ENCODE results near the gene UBE2H.

The UBE2H gene

GRCh38 chr7:129793506-129794310, 159.1 kb downstream of the UBE2H start:
- H2AK5ac ChIP-seq (ENCODE audit: low read depth, low read length) = peak overlapping the region; percentile 74
- H3K27ac ChIP-seq (replicated peaks; ENCODE audit: low read length) = no peak overlapping the region
- H3K4me1 ChIP-seq (ENCODE audit: control insufficient read depth in 2 of 2, insufficient read depth in 1 of 2, low read depth in 1 of 2, low read length in 2 of 2) = peaks cover 7 to 9% of the 10 kb centered on the region in 2 donors
- no peak for DNase-seq (ENCODE audit: low spot score)
- WGBS, 2 donors (ENCODE audit: extremely low coverage in 2 of 2, insufficient read length in 2 of 2, insufficient replicate concordance in 1 of 2) = no CpG with 5 or more reads among the region's 9 CpGs
- H3K14ac ChIP-seq (ENCODE audit: low read length) = no peak overlapping the region
- H3K18ac ChIP-seq (ENCODE audit: low read length) = peak overlapping the region; percentile 85
- no peak overlapping the region for H3K4me3 ChIP-seq (ENCODE audit: low read length in 2 of 2)
- no peak overlapping the region for H4K91ac ChIP-seq (ENCODE audit: low read depth, low read length, poor library complexity)
- no peak overlapping the region for H3K4me2 ChIP-seq (ENCODE audit: insufficient read depth, low read length, poor library complexity, severe bottlenecking)
- no peak overlapping the region for H4K8ac ChIP-seq (ENCODE audit: low read depth, low read length)
- H3K36me3 ChIP-seq (replicated peaks in 1 of 2; ENCODE audit: control insufficient read depth in 2 of 2, insufficient read depth in 2 of 2, low read length in 2 of 2) = no peaks in the 10 kb centered on the region
- peak overlapping the region; percentile 78 for H2BK5ac ChIP-seq (ENCODE audit: low read length)
- H3K4ac ChIP-seq (ENCODE audit: low read length) = no peak overlapping the region
- peaks cover 0 to 2% of the 10 kb centered on the region in 2 donors for H3K9me3 ChIP-seq (replicated peaks in 1 of 2; ENCODE audit: control insufficient read depth in 2 of 2, insufficient read depth in 1 of 2, low read depth in 1 of 2, low read length in 2 of 2)
- H3K9ac ChIP-seq (ENCODE audit: low read depth, low read length, poor library complexity) = peak overlapping the region; percentile 24
- no peak overlapping the region for H2BK15ac ChIP-seq (ENCODE audit: low read length)
- H3K27me3 ChIP-seq (ENCODE audit: control insufficient read depth in 3 of 3, insufficient read depth in 3 of 3, low read depth in 1 of 3, low read length in 3 of 3) = peaks cover 0 to 38% (median 4%) of the 10 kb centered on the region in 3 experiments
- no peak overlapping the region for H2BK12ac ChIP-seq (ENCODE audit: low read length)
- H3K79me1 ChIP-seq (ENCODE audit: low read depth, low read length) = no peaks in the 10 kb centered on the region
- H2BK120ac ChIP-seq (ENCODE audit: low read depth, low read length) = no peak overlapping the region
- peak overlapping the region; percentile 44 for H3K23ac ChIP-seq (ENCODE audit: low read depth, low read length, poor library complexity)
- H2AFZ ChIP-seq (ENCODE audit: low read length) = peak overlapping the region; percentile 94

- Histone ChIP-seq H2BK15ac (ENCODE audit: low read length) (no peak overlapping the region), H3K27me3 (ENCODE audit: control insufficient read depth in 3 of 3, insufficient read depth in 3 of 3, low read depth in 1 of 3, low read length in 3 of 3) (peaks cover 0 to 47% (median 3%) of the 10 kb centered on the region in 3 experiments), H2BK120ac (ENCODE audit: low read depth, low read length) (no peak overlapping the region), H3K27ac (replicated peaks; ENCODE audit: low read length) (no peak overlapping the region), H2AFZ (ENCODE audit: low read length) (peak overlapping the region; percentile 94), H2BK12ac (ENCODE audit: low read length) (no peak overlapping the region), H3K4me3 (ENCODE audit: low read length in 2 of 2) (no peak overlapping the region), H3K79me1 (ENCODE audit: low read depth, low read length) (no peaks in the 10 kb centered on the region), H4K91ac (ENCODE audit: low read depth, low read length, poor library complexity) (no peak overlapping the region), H3K14ac (ENCODE audit: low read length) (no peak overlapping the region), H3K4ac (ENCODE audit: low read length) (no peak overlapping the region), H3K9me3 (replicated peaks in 1 of 2; ENCODE audit: control insufficient read depth in 2 of 2, insufficient read depth in 1 of 2, low read depth in 1 of 2, low read length in 2 of 2) (peaks cover 0 to 2% of the 10 kb centered on the region in 2 donors), H3K36me3 (replicated peaks in 1 of 2; ENCODE audit: control insufficient read depth in 2 of 2, insufficient read depth in 2 of 2, low read length in 2 of 2) (no peaks in the 10 kb centered on the region), H4K8ac (ENCODE audit: low read depth, low read length) (no peak overlapping the region), H2AK5ac (ENCODE audit: low read depth, low read length) (no peak overlapping the region), H3K4me1 (ENCODE audit: control insufficient read depth in 2 of 2, insufficient read depth in 1 of 2, low read depth in 1 of 2, low read length in 2 of 2) (peaks cover 7 to 9% of the 10 kb centered on the region in 2 donors), H3K23ac (ENCODE audit: low read depth, low read length, poor library complexity) (no peak overlapping the region), H2BK5ac (ENCODE audit: low read length) (no peak overlapping the region), H3K18ac (ENCODE audit: low read length) (peak overlapping the region; percentile 52), H3K9ac (ENCODE audit: low read depth, low read length, poor library complexity) (no peak overlapping the region), H3K4me2 (ENCODE audit: insufficient read depth, low read length, poor library complexity, severe bottlenecking) (no peak overlapping the region)
- DNase-seq (ENCODE audit: low spot score) = no peak
- WGBS, 2 donors (ENCODE audit: extremely low coverage in 2 of 2, insufficient read length in 2 of 2, insufficient replicate concordance in 1 of 2) = no CpG with 5 or more reads among the region's 9 CpGs
Observed at GRCh38 chr7:129792721-129793120, 160.0 kb downstream of the UBE2H start.

- H3K4me1 ChIP-seq (ENCODE audit: control insufficient read depth in 2 of 2, insufficient read depth in 1 of 2, low read depth in 1 of 2, low read length in 2 of 2) = peaks cover 7 to 9% of the 10 kb centered on the region in 2 donors
Observed at GRCh38 chr7:129790136-129790535, 162.6 kb downstream of the UBE2H start.

GRCh38 chr7:129789652-129790051, 163.1 kb downstream of the UBE2H start:
- H3K79me1 ChIP-seq (ENCODE audit: low read depth, low read length) = no peaks in the 10 kb centered on the region
- peaks cover 0 to 4% of the 10 kb centered on the region in 2 donors for H3K9me3 ChIP-seq (replicated peaks in 1 of 2; ENCODE audit: control insufficient read depth in 2 of 2, insufficient read depth in 1 of 2, low read depth in 1 of 2, low read length in 2 of 2)
- H3K23ac ChIP-seq (ENCODE audit: low read depth, low read length, poor library complexity) = no peak overlapping the region
- H2AK5ac ChIP-seq (ENCODE audit: low read depth, low read length) = no peak overlapping the region
- H4K8ac ChIP-seq (ENCODE audit: low read depth, low read length) = no peak overlapping the region
- H3K27me3 ChIP-seq (ENCODE audit: control insufficient read depth in 3 of 3, insufficient read depth in 3 of 3, low read depth in 1 of 3, low read length in 3 of 3) = peaks cover 15 to 73% (median 33%) of the 10 kb centered on the region in 3 experiments
- peaks cover 7 to 9% of the 10 kb centered on the region in 2 donors for H3K4me1 ChIP-seq (ENCODE audit: control insufficient read depth in 2 of 2, insufficient read depth in 1 of 2, low read depth in 1 of 2, low read length in 2 of 2)
- H3K27ac ChIP-seq (replicated peaks; ENCODE audit: low read length) = no peak overlapping the region
- no peak overlapping the region for H2BK12ac ChIP-seq (ENCODE audit: low read length)
- no peak overlapping the region for H2BK120ac ChIP-seq (ENCODE audit: low read depth, low read length)
- no peaks in the 10 kb centered on the region for H3K36me3 ChIP-seq (replicated peaks in 1 of 2; ENCODE audit: control insufficient read depth in 2 of 2, insufficient read depth in 2 of 2, low read length in 2 of 2)
- no peak overlapping the region for H3K14ac ChIP-seq (ENCODE audit: low read length)
- H3K18ac ChIP-seq (ENCODE audit: low read length) = no peak overlapping the region
- no peak overlapping the region for H2AFZ ChIP-seq (ENCODE audit: low read length)
- H2BK5ac ChIP-seq (ENCODE audit: low read length) = no peak overlapping the region
- H3K4me2 ChIP-seq (ENCODE audit: insufficient read depth, low read length, poor library complexity, severe bottlenecking) = no peak overlapping the region
- no peak overlapping the region for H4K91ac ChIP-seq (ENCODE audit: low read depth, low read length, poor library complexity)
- no peak overlapping the region for H3K9ac ChIP-seq (ENCODE audit: low read depth, low read length, poor library complexity)
- no peak overlapping the region for H3K4ac ChIP-seq (ENCODE audit: low read length)
- no peak for DNase-seq (ENCODE audit: low spot score)
- H3K4me3 ChIP-seq (ENCODE audit: low read length in 2 of 2) = no peak overlapping the region
- no CpG with 5 or more reads among the region's 1 CpG for WGBS, 2 donors (ENCODE audit: extremely low coverage in 2 of 2, insufficient read length in 2 of 2, insufficient replicate concordance in 1 of 2)
- no peak overlapping the region for H2BK15ac ChIP-seq (ENCODE audit: low read length)

More at GRCh38 chr7:129790136-129790535, 162.6 kb downstream of the UBE2H start:
- no peak overlapping the region for H3K4ac ChIP-seq (ENCODE audit: low read length)
- no peak overlapping the region for H2BK15ac ChIP-seq (ENCODE audit: low read length)
- no peak overlapping the region for H2BK120ac ChIP-seq (ENCODE audit: low read depth, low read length)
- no peak overlapping the region for H3K4me2 ChIP-seq (ENCODE audit: insufficient read depth, low read length, poor library complexity, severe bottlenecking)
- peaks cover 10 to 69% (median 28%) of the 10 kb centered on the region in 3 experiments for H3K27me3 ChIP-seq (ENCODE audit: control insufficient read depth in 3 of 3, insufficient read depth in 3 of 3, low read depth in 1 of 3, low read length in 3 of 3)
- no peak overlapping the region for H3K14ac ChIP-seq (ENCODE audit: low read length)
- no CpG with 5 or more reads among the region's 6 CpGs for WGBS, 2 donors (ENCODE audit: extremely low coverage in 2 of 2, insufficient read length in 2 of 2, insufficient replicate concordance in 1 of 2)
- no peak overlapping the region for H2BK5ac ChIP-seq (ENCODE audit: low read length)
- H3K23ac ChIP-seq (ENCODE audit: low read depth, low read length, poor library complexity) = no peak overlapping the region
- no peaks in the 10 kb centered on the region for H3K36me3 ChIP-seq (replicated peaks in 1 of 2; ENCODE audit: control insufficient read depth in 2 of 2, insufficient read depth in 2 of 2, low read length in 2 of 2)
- no peaks in the 10 kb centered on the region for H3K79me1 ChIP-seq (ENCODE audit: low read depth, low read length)
- H3K9me3 ChIP-seq (replicated peaks in 1 of 2; ENCODE audit: control insufficient read depth in 2 of 2, insufficient read depth in 1 of 2, low read depth in 1 of 2, low read length in 2 of 2) = peaks cover 0 to 2% of the 10 kb centered on the region in 2 donors
- no peak overlapping the region for H4K91ac ChIP-seq (ENCODE audit: low read depth, low read length, poor library complexity)
- H3K4me3 ChIP-seq (ENCODE audit: low read length in 2 of 2) = no peak overlapping the region
- no peak overlapping the region for H2BK12ac ChIP-seq (ENCODE audit: low read length)
- H3K18ac ChIP-seq (ENCODE audit: low read length) = no peak overlapping the region
- no peak overlapping the region for H2AFZ ChIP-seq (ENCODE audit: low read length)
- H4K8ac ChIP-seq (ENCODE audit: low read depth, low read length) = no peak overlapping the region
- no peak overlapping the region for H2AK5ac ChIP-seq (ENCODE audit: low read depth, low read length)
- no peak overlapping the region for H3K9ac ChIP-seq (ENCODE audit: low read depth, low read length, poor library complexity)
- H3K27ac ChIP-seq (replicated peaks; ENCODE audit: low read length) = no peak overlapping the region
- DNase-seq (ENCODE audit: low spot score) = no peak

All from neuronal stem cell (in vitro differentiated cells).